SJCRH30 (cell line): ENCODE measurements around the gene PDCD7. TPM values are rescaled to one million over a fixed set of nuclear protein-coding genes. Genes with fewer than 3 reads are reported as not detected.
"Not testable (repeated sequence)": the region's sequence is repeated elsewhere in the genome, so short reads cannot be mapped to it uniquely, and the experiment has no call there.

ENCODE experiments used
- DNase-seq, 2 experiments: peaks; one replicate each; pipeline ENCODE4 v3.0.0-alpha.2; 2015 to 2020
- H3K27ac ChIP-seq: fragments of 250-450 bp; sonication (Bioruptor Pico); 2 replicates; pipeline ENCODE4 v1.5.1; 2020; ENCODE audit warnings: mild to moderate bottlenecking, moderate library complexity
- H3K27me3 ChIP-seq: fragments of 250-450 bp; sonication (Bioruptor Pico); 2 replicates; pipeline ENCODE4 v1.5.1; 2020; ENCODE audit warnings: mild to moderate bottlenecking, moderate library complexity
- H3K36me3 ChIP-seq: fragments of 250-450 bp; sonication (Bioruptor Pico); 2 replicates; pipeline ENCODE4 v1.5.1; 2020; ENCODE audit warnings: mild to moderate bottlenecking, moderate library complexity
- H3K4me1 ChIP-seq: fragments of 250-450 bp; sonication (Bioruptor Pico); 2 replicates; pipeline ENCODE4 v1.5.1; 2020; ENCODE audit warnings: mild to moderate bottlenecking, moderate library complexity
- H3K4me3 ChIP-seq: fragments of 250-450 bp; sonication (Bioruptor Pico); 2 replicates; pipeline ENCODE4 v1.5.1; 2020; ENCODE audit warnings: mild to moderate bottlenecking, moderate library complexity
- H3K9me3 ChIP-seq: fragments of 250-450 bp; sonication (Bioruptor Pico); replicated peaks from 2 replicates; pipeline ENCODE4 v1.5.1; 2020; ENCODE audit warnings: mild to moderate bottlenecking, moderate library complexity
- total RNA-seq: library from RNA; depleted of rRNA; stranded (reverse); fragments of >200 nt; shearing (Covaris generic); gene quantifications from 2 replicates; pipeline ENCODE4 v1.2.3, GENCODE V29; 2014

PDCD7 gene
- total RNA-seq, 1 experiment from 2014 or later = 22.8 TPM

GRCh38 chr15:65147902-65148301, 14.3 kb upstream of the PDCD7 start:
- Histone ChIP-seq H3K9me3 (no peaks in the 10 kb centered on the region), H3K4me1 (peaks cover 9% of the 10 kb centered on the region), H3K4me3 (no peak overlapping the region), H3K27me3 (no peaks in the 10 kb centered on the region), H3K36me3 (peaks cover 41% of the 10 kb centered on the region), H3K27ac (no peak overlapping the region)
- no peak for DNase-seq

DNA sequence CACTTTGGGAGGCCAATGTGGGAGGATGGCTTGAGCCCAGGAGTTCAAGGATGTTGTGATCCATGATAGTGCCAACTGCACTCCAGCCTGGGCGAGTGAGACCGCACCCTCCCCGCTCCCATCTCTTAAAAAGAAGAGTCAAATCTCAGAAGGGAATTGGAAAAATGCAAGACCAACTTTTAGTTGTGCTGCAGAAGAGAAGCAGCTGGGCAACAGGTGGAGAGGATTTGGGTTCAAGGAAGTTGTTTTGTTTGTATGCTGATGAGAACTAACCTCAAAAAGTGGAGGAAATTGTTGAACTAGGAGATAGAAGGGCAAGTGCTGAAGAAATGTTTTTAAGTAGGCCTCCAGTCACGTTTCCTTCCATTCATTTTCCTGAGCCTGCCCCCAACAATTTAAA, 12.8 kb upstream of the PDCD7 start:
- Histone ChIP-seq H3K4me3 (no peak overlapping the region), H3K9me3 (no peaks in the 10 kb centered on the region), H3K27ac (no peak overlapping the region), H3K36me3 (peaks cover 28% of the 10 kb centered on the region), H3K4me1 (peaks cover 9% of the 10 kb centered on the region), H3K27me3 (no peaks in the 10 kb centered on the region)
- peak; percentile 16 to 35 for DNase-seq

DNA sequence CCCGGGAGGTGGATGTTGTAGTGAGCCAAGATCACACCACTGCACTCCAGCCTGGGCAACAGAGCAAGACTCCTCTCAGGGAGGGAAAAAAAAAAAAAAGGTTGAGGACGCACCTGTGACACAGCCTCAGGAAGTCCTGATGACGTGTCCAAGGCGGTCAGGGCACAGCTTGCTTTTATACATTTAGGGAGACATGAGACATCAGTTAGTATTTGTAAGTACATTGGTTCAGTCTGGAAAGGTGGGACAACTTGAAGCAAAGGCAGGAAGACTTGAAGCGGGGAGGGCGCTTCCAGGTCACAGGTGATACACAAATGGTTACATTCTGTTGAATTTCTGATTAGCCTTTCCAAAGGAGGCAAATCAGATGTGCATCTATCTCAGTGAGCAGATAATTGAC, 5.0 kb upstream of the PDCD7 start:
- not testable (repeated sequence) for H3K9me3 ChIP-seq, H3K4me3 ChIP-seq, H3K4me1 ChIP-seq, H3K36me3 ChIP-seq, DNase-seq, H3K27me3 ChIP-seq, H3K27ac ChIP-seq

- not testable (repeated sequence) for H3K27ac ChIP-seq, H3K36me3 ChIP-seq, H3K9me3 ChIP-seq, H3K4me3 ChIP-seq, H3K27me3 ChIP-seq, H3K4me1 ChIP-seq, DNase-seq
Measured at GRCh38 chr15:65137893-65138292, 4.3 kb upstream of the PDCD7 start.

DNA sequence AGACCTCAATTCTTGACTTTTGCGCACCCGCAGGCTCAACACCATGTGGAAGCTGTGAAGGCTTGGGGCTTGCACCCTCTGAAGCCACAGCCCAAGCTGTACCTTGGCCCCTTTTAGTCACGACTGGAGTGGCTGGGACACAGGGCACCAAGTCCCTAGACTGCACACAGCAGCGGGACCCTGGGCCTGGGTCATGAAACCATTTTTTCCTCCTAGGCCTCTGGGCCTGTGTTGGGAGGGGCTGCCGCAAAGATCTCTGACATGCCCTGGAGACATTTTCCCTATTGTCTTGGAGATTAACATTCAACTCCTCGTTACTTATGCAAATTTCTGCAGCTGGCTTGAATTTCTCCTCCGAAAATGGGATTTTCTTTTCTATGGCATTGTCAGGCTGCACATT, 3.5 kb upstream of the PDCD7 start:
- H3K4me1 ChIP-seq, H3K27ac ChIP-seq, H3K9me3 ChIP-seq, H3K4me3 ChIP-seq, H3K36me3 ChIP-seq, DNase-seq, H3K27me3 ChIP-seq: not testable (repeated sequence)

DNA sequence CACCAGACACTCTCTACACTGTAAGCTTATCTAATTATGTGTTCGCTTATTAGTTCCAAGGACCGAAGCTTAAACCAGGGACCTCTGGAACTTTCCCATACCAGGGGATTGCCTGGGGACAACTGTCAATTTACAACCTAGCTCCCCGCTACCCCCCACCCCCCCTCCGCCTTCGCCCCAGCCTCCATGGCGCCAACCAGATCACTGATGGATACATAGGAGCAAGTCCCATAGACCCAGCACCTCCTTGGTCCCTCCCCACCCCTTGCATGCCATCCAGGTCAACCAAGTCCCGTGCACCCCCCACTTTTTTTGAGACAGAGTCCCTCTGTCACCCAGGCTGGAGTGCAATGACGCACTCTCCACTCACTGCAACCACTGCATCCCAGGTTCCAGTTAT, 930 bp upstream of the PDCD7 start:
- Histone ChIP-seq H3K36me3 (no peaks in the 10 kb centered on the region), H3K27ac (no peak overlapping the region), H3K9me3 (peaks cover 4% of the 10 kb centered on the region; the same call in 1 of the 2 replicates), H3K4me1 (no peaks in the 10 kb centered on the region), H3K4me3 (no peak overlapping the region), H3K27me3 (no peaks in the 10 kb centered on the region)
- DNase-seq = no peak

DNA sequence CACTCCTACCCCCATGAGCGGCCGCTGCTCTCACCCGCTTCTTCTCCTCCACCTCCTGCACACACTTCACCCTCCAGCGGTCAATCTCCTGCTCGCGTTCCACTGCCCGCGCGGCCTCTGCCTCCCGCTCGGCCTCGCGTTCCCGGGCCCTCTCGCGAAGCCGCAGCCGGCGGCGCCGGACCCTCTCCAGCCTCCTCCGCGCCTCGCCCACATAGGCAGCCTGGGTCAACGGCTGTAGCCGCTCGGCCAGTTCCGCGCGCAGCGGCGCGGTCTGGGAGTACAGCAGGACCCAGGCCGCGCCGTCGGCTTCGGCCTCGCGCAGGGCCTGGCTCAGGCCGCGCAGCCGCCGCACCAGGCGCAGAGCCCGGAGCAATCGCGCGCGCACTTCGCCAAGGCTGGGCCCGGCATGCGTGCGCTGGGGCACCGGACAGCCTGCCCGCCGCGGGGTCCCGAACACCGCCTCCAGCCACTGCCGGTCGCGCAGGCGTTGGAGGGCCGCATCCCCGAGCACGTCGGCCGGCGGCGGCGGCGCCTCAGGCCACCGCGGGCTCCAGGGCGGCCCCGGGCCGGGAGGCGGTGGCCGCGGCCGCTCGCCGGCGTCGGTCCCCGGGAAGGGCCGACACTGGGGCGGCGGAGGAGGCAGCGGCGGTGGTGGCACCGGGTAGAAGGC, 595 bp downstream of the PDCD7 start:
- Histone ChIP-seq H3K4me3 (peak overlapping the region; percentile 91), H3K4me1 (no peaks in the 10 kb centered on the region), H3K9me3 (peaks cover 4% of the 10 kb centered on the region; the same call in 1 of the 2 replicates), H3K36me3 (peaks cover 4% of the 10 kb centered on the region), H3K27me3 (no peaks in the 10 kb centered on the region), H3K27ac (peak overlapping the region; percentile 59; the same call in 1 of the 2 replicates)
- peak; percentile 45 to 53 for DNase-seq

GRCh38 chr15:65130941-65131340, 2.7 kb downstream of the PDCD7 start:
- Histone ChIP-seq H3K4me3 (no peak overlapping the region), H3K4me1 (no peaks in the 10 kb centered on the region), H3K36me3 (peaks cover 21% of the 10 kb centered on the region), H3K9me3 (no peaks in the 10 kb centered on the region), H3K27ac (no peak overlapping the region), H3K27me3 (no peaks in the 10 kb centered on the region)
- DNase-seq = no peak

DNA sequence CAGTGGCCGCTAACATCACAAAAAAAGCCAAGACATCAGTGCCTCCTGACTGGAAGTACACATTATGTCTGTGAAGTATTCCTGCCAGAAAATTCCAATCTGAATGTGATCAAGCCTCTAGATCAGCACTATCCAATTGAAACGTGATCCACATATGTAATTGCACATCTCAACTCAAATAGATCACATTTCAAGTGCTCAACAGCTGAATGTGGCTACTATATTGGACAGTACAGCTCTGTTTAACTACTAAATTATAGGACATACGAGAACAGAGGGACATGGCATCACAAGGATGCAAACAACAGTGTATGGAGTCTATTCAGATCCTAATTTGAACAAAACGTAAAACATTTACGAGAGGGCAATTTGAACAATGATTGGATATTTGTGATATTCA, 18.1 kb downstream of the PDCD7 start:
- Histone ChIP-seq H3K4me1 (peaks cover 31% of the 10 kb centered on the region), H3K27ac (peak overlapping the region; percentile 42), H3K9me3 (no peaks in the 10 kb centered on the region), H3K36me3 (peaks cover 30% of the 10 kb centered on the region), H3K27me3 (no peaks in the 10 kb centered on the region), H3K4me3 (no peak overlapping the region)
- peak; percentile 22 to 76 for DNase-seq

- Histone ChIP-seq H3K4me1 (peaks cover 32% of the 10 kb centered on the region), H3K9me3 (no peaks in the 10 kb centered on the region), H3K27me3 (no peaks in the 10 kb centered on the region), H3K27ac (peak within 1 kb of the TSS; percentile 42), H3K4me3 (no peak within 1 kb of the TSS), H3K36me3 (peaks cover 26% of the 10 kb centered on the region)
- DNase-seq = peak in 1 of 2 experiments; percentile 57
Measured at GRCh38 chr15:65115086-65115485, 18.5 kb downstream of the PDCD7 start, which contains the start of gene UBAP1L. UBAP1L (minus strand) TSS chr15:65115200; CDS start chr15:65106215, 8,985 bp downstream.

- Histone ChIP-seq H3K27me3 (no peaks in the 10 kb centered on the region), H3K9me3 (no peaks in the 10 kb centered on the region), H3K36me3 (no peaks in the 10 kb centered on the region; the same call in 1 of the 2 replicates), H3K4me1 (peaks cover 26% of the 10 kb centered on the region), H3K4me3 (no peak overlapping the region), H3K27ac (peak overlapping the region; percentile 15; the same call in 1 of the 2 replicates)
- peak; percentile 72 to 80 for DNase-seq
Measured at GRCh38 chr15:65110676-65111292, 22.8 kb downstream of the PDCD7 start.

DNA sequence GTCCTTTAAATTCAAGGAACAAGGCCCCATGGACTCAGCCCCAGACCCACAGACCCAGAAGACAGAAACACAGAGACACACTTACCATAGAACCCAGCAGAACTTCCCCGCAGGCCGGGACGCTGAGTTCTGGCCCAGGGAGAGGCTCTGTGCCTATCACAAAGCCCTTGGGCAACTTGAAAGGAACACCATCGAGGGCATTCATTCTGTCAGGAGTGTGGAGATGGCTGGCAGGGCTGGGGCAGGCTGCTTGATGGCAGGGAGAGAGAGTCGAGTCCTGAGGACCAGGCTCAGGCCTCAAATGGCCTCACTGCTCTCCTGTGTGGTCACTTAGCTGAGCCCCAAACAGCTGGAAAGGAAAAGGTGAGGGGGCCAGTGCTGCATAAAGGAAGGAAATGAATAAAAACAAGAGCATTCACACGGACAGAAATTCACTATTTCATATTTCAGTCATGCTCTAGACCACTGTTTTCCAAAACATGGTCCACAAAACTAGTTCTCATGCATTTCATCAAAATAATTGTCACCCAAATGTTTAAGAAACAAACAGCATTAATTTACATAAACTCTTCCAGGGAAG, 27.5 kb downstream of the PDCD7 start:
- no peaks in the 10 kb centered on the region for H3K27me3 ChIP-seq
- H3K4me3 ChIP-seq = no peak overlapping the region
- H3K9me3 ChIP-seq = no peaks in the 10 kb centered on the region
- H3K36me3 ChIP-seq = peaks cover 4% of the 10 kb centered on the region; the same call in 1 of the 2 replicates
- no peak overlapping the region for H3K27ac ChIP-seq
- H3K4me1 ChIP-seq = peaks cover 7% of the 10 kb centered on the region
- DNase-seq = no peak

DNA sequence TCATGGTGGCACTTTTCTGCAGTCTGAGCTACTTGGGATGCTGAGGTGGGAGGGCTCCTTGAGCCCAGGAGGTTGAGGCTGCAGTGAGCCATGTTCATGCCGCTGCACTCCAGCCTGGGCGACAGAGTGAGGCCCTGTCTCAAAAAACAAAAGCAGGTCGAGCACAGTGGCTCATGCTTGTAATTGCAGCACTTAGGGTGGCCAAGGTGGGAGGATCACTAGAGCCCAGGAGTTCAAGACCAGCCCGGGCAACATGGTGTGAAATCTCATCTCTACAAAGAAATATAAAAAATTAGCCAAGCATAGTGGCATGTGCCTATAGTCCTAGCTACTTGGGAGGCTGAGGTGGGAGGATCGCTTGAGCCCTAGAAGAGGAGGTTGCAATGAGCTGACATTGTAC, 28.6 kb downstream of the PDCD7 start:
- H3K4me3 ChIP-seq = no peak overlapping the region
- no peak overlapping the region for H3K27ac ChIP-seq
- DNase-seq = no peak
- H3K36me3 ChIP-seq = peaks cover 4% of the 10 kb centered on the region; the same call in 1 of the 2 replicates
- H3K4me1 ChIP-seq = peaks cover 2% of the 10 kb centered on the region; the same call in 1 of the 2 replicates
- no peaks in the 10 kb centered on the region for H3K27me3 ChIP-seq
- no peaks in the 10 kb centered on the region for H3K9me3 ChIP-seq

DNA sequence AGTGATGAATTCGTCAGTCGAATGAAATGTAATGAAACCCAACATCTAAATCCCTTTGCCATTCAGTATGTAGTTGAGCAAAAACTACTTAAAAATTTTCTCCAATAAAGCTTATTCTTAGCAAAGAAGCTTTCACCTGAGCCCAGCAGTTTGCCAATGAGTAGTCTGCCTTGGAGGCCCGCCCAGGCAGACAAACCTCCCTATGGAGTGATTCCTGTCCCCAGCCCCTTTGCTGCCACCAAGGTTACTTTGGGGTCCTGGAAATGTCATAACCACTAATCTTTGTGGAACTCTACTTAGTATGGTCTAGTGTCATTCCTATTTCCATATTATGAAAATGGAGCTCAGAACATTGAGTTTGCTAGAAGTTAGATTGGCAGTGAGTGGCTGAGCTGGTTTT, 30.7 kb downstream of the PDCD7 start:
- DNase-seq = no peak
- Histone ChIP-seq H3K36me3 (peaks cover 11% of the 10 kb centered on the region; the same call in 1 of the 2 replicates), H3K4me3 (no peak overlapping the region), H3K27ac (no peak overlapping the region), H3K4me1 (no peaks in the 10 kb centered on the region), H3K9me3 (no peaks in the 10 kb centered on the region), H3K27me3 (no peaks in the 10 kb centered on the region)
